ENCODE measurements around the gene WFS1. TPM values are rescaled to one million over a fixed set of nuclear protein-coding genes. Genes with fewer than 3 reads are reported as not detected.

The WFS1 gene
- total RNA-seq, 1 experiment from 2014 or later = 57.1 TPM

DNA sequence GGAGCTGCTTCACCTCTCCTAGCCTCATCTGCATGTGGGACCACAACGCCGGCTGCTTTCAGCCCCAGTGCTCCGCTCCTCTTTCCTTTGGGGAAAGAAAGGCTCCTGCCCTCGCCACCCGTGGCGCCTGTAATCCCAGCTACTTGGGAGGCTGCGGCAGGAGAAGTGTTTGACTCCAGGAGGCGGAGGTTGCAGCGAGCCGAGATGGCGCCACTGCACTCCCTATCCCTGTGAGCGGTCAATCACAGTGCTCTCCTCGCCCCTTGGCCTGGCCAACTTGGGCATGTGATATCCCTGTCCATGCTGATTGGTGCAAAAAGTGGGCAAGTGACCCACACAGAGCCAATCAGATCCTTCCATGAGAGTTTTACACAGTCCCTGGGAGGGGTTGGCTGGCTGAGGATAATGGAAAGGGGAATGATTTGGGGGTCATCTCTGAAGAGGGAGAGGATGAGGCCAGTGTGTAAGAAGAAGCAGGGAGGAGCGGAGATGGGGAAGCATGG is 56.2 kb downstream of the WFS1 start:
- Histone ChIP-seq H3K4me1 (replicated peaks; ENCODE audit: insufficient read depth) (0 out of 2 replicates have a peak, but pooled peaks cover 3% of the 10 kb centered on the region), H3K9me3 (ENCODE audit: insufficient read depth, low read depth) (no peaks in the 10 kb centered on the region), H3K27me3 (ENCODE audit: insufficient read depth, low read depth) (no peaks in the 10 kb centered on the region), H2AFZ (no peak overlapping the region), H3K27ac (no peak overlapping the region), H3F3A (ENCODE audit: insufficient read depth, low read depth) (no peaks in the 10 kb centered on the region), H4K20me1 (ENCODE audit: insufficient read depth) (no peaks in the 10 kb centered on the region), H3K36me3 (ENCODE audit: low read depth) (no peaks in the 10 kb centered on the region), H3K4me2 (no peak overlapping the region), H3K79me2 (ENCODE audit: low read depth) (no peaks in the 10 kb centered on the region), H3K9me2 (ENCODE audit: insufficient read depth) (no peaks in the 10 kb centered on the region), H3K4me3 (no peak overlapping the region)
- intact Hi-C loops (cut with micrococcal nuclease; ENCODE audit: unreplicated experiment) = loop anchor here (2.0 kb wide), 1 partner anchor 17 kb away; no protein-coding TSS in a partner anchor
- DNase-seq = no peak
- ChIA-PET POLR2A (ENCODE audit: unreplicated experiment) (no interaction called here), CTCF (no interaction called here)
- no TSS peak for BruUV-seq (replicated peaks)
- TF ChIP-seq CTCF (conservative IDR thresholded peaks at IDR 0.05) (no peak), EZH2 (IDR thresholded peaks at IDR 0.05; ENCODE audit: low read depth) (no peak)

GRCh38 chr4:6326312-6327060 is 56.8 kb downstream of the WFS1 start:
- POLR2A ChIA-PET (ENCODE audit: unreplicated experiment) = no interaction called here
- Histone ChIP-seq H3F3A (ENCODE audit: insufficient read depth, low read depth) (no peaks in the 10 kb centered on the region), H3K4me2 (no peak overlapping the region), H3K36me3 (ENCODE audit: low read depth) (no peaks in the 10 kb centered on the region), H3K4me1 (replicated peaks; ENCODE audit: insufficient read depth) (0 out of 2 replicates have a peak, but pooled peaks cover 3% of the 10 kb centered on the region), H4K20me1 (ENCODE audit: insufficient read depth) (no peaks in the 10 kb centered on the region), H3K79me2 (ENCODE audit: low read depth) (no peaks in the 10 kb centered on the region), H3K27me3 (ENCODE audit: insufficient read depth, low read depth) (no peaks in the 10 kb centered on the region), H3K9me2 (ENCODE audit: insufficient read depth) (no peaks in the 10 kb centered on the region), H3K4me3 (no peak overlapping the region), H2AFZ (no peak overlapping the region), H3K9me3 (ENCODE audit: insufficient read depth, low read depth) (no peaks in the 10 kb centered on the region), H3K27ac (no peak overlapping the region)
- no peak for DNase-seq
- intact Hi-C loops (cut with micrococcal nuclease; ENCODE audit: unreplicated experiment) = loop anchor here (1.0 to 2.0 kb wide), 4 partner anchors 18 to 328 kb away; no protein-coding TSS in a partner anchor
- TF ChIP-seq EZH2 (IDR thresholded peaks at IDR 0.05; ENCODE audit: low read depth) = no peak
- no peak for TF ChIP-seq CTCF (conservative IDR thresholded peaks at IDR 0.05)
- CTCF ChIA-PET = interaction anchor here (1.5 to 1.6 kb wide), 2 partner anchors 63 to 76 kb away, joined by 18 to 25 read pairs; no protein-coding TSS in a partner anchor
- no TSS peak for BruUV-seq (replicated peaks)

DNA sequence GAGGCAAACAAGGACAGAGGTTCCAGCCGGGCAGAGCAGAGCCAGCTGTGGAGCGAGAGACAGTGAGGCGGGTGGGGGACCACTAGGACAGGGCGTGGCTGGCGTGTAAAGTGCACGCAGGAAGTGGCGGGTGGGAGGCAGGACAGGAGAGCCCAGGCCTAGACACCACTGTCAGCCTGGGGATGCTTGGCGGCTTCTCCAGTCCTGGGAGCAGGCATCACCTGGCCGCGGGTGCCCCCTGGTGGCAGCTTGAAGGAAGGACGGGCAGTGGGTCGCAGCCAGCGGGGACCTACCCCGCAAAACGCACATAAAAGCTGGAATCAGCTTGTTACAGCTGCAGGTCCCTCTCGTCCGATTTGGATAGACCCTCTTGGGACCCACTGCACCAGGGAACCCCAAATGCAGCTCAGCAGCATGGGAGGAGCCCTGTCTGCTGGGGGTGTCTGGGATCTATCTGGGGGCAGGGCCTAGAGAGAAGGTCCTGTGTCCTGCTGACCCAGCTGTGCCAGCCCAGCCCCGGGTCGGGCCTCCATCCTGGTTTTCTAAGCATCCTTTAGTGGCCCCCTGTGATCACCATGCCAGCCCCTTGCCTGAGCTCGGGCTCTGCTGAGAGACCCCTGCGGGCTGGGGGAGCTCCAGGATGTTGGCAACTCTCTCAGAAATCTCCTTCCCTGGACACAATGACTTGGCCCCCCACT is 57.7 kb downstream of the WFS1 start:
- no peaks in the 10 kb centered on the region for H3F3A ChIP-seq (ENCODE audit: insufficient read depth, low read depth)
- H3K4me2 ChIP-seq = no peak overlapping the region
- H3K27me3 ChIP-seq (ENCODE audit: insufficient read depth, low read depth) = no peaks in the 10 kb centered on the region
- 0 out of 2 replicates have a peak, but pooled peaks cover 3% of the 10 kb centered on the region for H4K20me1 ChIP-seq (ENCODE audit: insufficient read depth)
- H3K36me3 ChIP-seq (ENCODE audit: low read depth) = no peaks in the 10 kb centered on the region
- intact Hi-C loops (cut with micrococcal nuclease; ENCODE audit: unreplicated experiment) = loop anchor here (1.0 to 2.0 kb wide), 4 partner anchors 19 to 329 kb away; no protein-coding TSS in a partner anchor
- no peaks in the 10 kb centered on the region for H3K79me2 ChIP-seq (ENCODE audit: low read depth)
- no peaks in the 10 kb centered on the region for H3K9me2 ChIP-seq (ENCODE audit: insufficient read depth)
- TF ChIP-seq EZH2 (IDR thresholded peaks at IDR 0.05; ENCODE audit: low read depth) = no peak
- TF ChIP-seq CTCF (conservative IDR thresholded peaks at IDR 0.05) = peak; percentile 84
- DNase-seq = peak in 1 of 2 experiments; percentile 80
- no peaks in the 10 kb centered on the region for H3K9me3 ChIP-seq (ENCODE audit: insufficient read depth, low read depth)
- H2AFZ ChIP-seq = no peak overlapping the region
- ChIA-PET CTCF (interaction anchor here (0.8 to 1.6 kb wide), 3 partner anchors 64 to 330 kb away, joined by 3 to 25 read pairs (median 18); no protein-coding TSS in a partner anchor), POLR2A (ENCODE audit: unreplicated experiment) (no interaction called here)
- H3K4me1 ChIP-seq (replicated peaks; ENCODE audit: insufficient read depth) = 0 out of 2 replicates have a peak, but pooled peaks cover 3% of the 10 kb centered on the region
- BruUV-seq (replicated peaks) = no TSS peak
- no peak overlapping the region for H3K4me3 ChIP-seq
- H3K27ac ChIP-seq = no peak overlapping the region
